NCI-H2196 (cell line): ENCODE measurements around the gene SLC4A3.
A peak's percentile ranks its signal among the peaks of the same experiment; 100 is the strongest.

ENCODE experiments used
- DNase-seq: peaks from one replicate; lab custom pipeline; 2025; ENCODE audit not compliant: unreplicated experiment; lab: John Stamatoyannopoulos, UW

The SLC4A3 gene

DNA sequence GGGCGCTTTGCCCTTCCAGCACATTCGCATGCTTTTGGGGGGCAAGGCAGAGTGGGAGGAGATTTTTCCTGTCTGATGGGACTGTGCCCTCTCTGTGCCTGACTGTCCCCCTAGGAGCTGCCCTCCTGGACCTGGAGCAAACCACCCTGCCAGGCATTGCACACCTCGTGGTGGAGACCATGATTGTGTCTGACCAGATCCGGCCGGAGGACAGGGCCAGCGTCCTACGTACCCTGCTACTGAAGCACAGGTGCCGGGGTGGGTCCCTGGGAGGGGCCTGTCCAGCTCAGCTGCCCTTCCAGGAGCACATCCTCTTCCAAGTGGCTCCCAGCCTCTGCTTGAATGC is 5.3 kb downstream of the SLC4A3 start:
- DNase-seq = no peak

DNA sequence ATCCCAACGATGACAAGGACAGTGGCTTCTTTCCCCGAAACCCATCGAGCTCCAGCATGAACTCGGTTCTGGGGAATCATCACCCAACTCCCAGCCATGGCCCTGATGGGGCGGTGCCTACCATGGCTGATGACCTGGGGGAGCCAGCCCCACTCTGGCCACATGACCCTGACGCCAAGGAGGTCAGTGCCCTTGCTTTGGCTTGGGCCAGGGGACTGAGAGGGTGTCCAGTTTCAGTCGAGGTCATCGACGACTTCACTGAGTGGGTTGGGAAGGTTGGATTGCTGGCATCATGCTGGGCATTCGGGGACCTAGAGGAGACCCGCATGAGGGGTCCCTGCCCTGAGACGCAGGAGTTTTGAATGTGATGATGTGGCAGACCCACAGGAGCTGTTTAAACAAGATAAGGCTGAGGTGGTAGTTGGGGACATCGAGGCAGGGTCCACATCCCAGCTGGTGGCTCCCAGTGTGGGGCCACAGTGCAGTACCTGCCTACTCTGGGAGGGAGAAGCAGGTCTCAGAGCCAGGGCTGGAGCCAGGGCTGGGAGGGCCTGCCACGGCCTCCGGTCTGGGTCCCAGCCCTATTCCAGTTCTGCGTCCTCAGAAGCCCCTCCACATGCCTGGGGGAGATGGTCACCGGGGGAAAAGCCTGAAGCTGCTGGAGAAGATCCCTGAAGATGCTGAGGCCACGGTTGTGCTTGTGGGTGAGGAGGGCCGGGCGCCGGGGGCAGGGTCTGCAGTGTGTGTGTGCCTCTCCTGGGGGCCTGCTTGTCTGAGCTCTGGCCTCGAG is 6.0 kb downstream of the SLC4A3 start:
- DNase-seq = no peak

DNA sequence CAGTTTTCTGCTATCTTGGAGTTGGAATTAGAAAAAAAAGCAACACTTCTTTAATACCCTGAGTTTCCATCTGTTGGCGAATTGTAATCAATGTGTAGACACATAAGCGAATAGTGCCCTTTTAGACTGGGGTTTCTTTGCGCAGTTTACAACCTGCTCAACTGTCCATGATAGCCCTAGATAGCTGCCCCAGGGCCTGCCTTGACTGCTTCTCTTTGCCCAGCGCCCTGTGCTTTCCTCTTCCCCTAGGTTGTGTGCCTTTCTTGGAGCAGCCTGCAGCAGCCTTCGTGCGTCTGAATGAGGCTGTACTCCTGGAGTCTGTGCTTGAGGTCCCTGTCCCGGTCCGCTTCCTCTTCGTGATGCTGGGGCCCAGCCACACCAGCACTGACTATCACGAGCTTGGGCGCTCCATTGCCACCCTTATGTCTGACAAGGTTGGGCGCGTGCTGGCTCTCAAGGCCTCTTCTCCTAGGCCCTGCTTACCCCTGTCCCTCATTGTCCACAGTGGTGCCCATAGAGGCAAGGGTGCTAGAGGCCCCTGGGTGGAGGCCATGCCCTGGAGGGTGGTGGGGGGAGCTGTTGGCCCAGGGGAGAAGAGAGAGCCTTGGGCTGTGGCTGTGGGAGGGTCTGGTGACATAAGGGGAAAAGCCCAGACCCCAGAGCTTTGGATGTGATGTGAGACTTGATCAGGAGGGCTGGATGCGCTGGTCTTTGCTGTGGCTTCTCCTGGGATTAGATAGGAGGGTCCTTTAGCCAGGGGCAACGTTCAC is 6.9 kb downstream of the SLC4A3 start:
- no peak for DNase-seq

DNA sequence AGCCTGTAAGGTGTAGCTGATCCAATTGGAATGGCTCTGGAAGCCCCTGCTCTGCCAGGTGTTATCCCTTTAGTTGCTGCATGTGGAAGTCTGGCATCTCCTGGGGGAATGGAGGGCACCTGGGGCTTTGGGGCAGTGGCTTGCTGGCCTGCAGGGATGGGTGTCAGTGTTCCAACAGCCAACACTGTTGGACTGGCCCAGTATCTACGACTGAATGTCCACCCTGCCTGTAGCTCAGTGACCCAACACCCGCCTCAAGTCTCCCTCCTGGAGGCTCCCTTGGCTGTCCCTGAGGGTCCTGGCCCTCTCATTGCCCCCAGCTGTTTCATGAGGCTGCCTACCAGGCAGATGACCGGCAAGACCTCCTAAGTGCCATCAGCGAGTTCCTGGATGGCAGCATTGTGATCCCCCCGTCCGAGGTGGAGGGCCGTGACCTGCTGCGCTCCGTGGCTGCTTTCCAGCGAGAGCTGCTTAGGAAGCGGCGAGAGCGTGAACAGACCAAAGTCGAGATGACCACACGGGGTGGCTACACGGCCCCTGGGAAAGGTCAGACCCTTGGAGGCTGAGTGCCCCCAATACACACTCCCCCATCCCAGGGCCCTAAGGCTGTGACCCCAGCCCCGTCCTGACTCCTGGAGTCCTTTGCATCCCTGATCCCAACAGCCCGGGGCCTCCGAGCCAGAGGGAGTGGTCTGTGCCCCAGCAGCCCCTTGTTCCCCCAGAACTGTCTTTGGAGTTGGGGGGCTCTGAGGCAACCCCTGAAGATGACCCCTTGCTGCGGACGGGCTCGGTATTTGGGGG is 7.7 kb downstream of the SLC4A3 start:
- DNase-seq = no peak

DNA sequence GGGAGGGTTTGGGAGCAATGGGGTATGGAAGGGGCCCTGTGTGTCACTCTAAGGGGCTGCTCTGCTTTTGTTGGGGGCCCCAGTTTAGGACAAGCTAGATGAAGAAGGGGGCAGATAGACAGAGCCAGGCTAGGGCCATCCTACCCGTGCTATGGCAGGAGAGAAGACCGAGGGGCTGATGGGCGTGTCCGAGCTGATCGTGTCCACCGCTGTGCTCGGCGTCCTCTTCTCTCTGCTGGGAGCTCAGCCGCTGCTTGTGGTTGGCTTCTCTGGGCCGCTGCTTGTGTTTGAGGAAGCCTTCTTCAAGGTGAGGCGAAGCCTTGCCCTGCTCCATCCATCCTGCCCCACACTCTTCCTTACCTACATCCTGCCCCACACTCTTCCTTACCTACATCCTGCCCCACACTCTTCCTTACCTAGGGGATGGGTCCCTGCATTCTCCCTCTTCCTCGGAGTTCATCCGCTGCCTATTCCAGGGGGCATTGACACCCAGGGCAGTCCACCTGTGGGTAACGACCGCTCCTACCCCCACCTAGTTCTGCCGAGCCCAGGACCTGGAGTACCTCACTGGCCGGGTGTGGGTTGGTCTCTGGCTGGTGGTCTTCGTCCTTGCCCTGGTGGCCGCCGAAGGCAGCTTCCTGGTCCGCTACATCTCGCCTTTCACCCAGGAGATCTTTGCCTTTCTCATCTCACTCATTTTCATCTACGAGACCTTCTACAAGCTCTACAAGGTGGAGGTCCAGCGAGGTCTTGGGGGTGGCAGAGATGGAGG is 8.9 kb downstream of the SLC4A3 start:
- DNase-seq = no peak

DNA sequence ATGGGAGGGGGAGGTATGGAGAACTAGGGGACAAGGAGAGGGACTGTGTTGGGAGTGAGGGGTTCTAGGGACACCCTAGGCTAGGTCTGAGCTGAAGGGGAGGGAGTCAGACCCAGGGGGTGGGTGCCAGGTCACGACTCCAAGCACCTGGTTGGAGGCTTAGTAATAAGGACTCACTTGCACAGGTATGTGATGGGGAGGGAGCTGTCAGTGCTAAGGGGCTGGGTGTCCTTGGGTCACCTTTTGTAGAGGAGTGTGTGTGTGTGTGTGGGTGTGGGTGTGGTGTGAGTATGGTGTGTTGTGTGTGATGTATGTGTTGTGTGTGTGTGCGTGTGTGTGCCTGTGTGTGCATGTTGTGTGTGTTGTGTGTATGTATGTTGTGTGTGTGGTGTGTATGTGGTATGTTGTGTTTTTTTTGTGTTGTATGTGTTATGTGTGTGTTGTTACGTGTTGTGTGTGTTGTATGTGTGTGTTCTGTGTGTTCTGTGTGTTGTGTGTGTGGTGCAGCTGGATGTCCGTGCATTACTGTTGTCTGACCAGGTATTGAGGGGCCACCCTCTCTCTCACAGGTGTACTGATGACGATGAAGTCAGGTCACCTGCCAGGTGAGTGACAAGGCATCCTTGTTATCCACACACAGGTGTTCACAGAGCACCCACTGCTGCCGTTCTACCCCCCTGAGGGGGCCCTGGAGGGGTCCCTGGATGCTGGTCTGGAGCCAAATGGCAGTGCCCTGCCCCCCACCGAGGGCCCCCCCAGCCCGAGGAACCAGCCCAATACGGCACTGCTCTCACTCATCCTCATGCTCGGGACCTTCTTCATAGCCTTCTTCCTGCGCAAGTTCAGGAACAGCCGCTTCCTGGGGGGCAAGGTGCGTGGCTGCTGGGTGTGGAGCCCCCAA is 9.8 kb downstream of the SLC4A3 start:
- no peak for DNase-seq

DNA sequence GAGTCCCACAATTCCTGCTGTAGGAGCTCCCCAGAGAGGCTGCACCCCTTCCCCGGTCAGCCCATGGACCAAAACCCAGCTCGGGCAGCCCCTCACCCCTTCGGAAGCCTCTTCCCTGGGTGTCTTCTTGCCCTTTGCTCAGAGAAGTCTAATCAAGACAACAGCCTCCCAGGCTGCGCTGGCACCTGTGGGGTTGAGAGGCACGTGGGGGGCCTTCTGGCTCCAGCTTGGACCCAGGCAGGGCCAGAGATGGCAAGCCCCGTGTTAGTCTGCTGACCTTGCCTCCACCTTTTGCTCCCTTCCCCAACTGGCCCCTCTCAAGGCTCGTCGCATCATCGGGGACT is 10.4 kb downstream of the SLC4A3 start:
- DNase-seq = no peak

DNA sequence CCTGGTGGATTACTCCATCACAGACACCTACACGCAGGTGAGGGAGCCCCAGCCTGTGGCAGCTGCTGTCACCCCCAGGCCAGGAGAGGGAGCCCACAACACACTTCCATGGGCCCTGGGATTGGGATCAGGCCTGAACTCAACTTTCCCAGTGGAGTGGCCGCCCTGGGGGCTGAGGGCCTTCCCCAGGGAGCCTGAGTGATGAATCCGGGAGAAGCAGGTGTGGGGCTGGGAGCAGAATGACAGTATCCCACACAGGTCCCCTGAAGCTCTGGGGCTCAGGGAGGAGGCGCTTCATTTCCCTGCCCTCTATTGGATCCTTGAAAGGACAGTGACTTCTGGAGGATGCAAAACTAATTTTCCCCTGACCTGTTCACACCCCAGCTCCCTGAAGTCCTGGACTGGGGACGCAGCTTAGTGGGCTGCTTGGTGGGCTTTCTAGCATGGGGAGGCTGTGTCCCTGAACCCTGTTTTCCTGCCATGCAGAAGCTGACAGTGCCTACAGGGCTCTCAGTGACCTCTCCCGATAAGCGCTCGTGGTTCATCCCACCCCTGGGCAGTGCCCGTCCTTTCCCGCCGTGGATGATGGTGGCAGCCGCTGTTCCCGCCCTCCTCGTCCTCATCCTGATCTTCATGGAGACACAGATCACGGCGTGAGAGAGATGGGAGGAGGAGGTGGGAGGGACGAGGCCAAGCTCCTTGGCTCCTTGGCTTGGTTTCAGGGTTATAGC is 11.0 kb downstream of the SLC4A3 start:
- DNase-seq = no peak

DNA sequence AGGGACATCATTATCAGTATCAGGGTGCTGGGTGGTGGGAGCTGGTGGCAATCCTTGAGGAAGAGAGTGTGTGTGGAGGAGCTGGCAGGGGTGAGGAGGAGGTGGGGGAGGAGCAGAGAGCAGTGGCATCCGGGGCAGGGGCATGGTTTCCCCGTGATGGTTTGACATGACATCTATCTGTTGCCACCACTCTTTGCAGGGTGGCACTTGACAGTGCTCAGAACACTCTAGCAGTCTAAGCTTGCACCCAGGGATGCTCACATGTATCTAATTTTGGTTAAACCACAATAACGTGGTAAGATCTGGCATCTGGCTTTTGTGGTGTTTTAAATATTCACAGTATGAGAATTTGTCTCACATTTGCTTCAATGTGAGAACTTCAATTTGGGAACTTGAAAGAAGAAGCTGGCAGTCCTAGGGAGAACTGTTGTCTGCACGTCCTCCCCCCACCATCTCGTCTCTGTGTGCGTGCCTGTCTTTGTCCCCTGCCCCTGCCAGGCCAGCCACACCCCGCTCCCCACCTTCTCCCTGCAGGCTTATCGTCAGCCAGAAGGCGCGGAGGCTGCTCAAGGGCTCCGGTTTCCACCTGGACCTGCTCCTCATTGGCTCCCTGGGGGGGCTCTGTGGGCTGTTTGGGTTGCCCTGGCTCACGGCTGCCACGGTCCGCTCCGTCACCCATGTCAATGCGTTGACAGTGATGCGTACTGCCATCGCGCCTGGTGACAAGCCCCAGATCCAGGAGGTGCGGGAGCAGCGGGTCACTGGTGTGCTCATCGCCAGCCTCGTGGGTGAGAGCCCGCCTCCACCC is 11.7 kb downstream of the SLC4A3 start:
- no peak for DNase-seq

DNA sequence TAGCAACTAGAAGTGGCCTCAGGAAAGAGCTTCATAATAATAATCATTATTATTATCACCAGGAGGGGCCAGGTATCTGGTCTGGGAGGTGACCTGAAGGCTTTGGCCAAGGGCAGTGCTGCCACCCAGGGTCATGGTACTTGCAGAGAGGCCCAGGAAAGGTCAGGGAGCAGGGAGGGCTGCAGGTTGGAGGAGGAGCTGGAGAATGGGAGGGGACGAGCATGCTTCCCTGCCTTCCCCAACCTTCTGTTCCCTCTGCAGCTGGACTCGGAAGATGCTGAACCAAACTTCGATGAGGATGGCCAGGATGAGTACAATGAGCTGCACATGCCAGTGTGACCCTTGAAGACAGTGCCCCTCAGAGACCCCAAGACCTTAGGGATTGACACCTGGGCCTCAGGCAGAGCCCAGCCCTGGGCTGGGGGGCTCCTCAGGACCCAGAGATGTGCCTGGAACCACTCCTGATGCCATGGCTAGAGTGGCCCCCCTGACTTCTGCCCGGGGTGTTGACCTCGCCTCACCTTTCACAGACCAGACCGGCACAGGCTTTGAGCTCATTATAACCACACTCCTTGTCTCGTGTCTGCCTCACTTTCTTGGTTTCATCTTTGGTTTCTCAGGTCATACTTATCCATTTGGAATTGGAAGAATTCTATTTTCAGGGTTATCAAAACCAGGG is 14.1 kb downstream of the SLC4A3 start:
- DNase-seq = no peak

DNA sequence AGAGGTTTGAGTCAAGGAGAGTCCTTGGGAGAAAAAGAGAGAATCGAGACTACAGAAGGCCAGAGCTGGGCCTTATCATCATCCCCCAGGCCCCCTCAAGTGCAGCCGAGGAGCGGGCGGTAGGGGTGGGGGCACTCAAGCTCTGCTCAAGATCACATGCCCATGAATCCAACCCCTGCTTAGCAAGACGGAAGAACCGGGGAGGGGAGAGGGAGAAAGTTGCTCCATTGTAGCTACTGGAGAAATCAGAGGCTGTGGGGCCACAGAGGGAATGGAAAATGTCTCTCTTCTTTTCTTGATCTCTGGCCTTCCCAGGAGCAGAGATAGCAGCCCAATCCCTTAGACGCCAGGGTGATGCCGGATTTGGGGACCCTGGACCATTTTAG is 14.6 kb downstream of the SLC4A3 start:
- DNase-seq = no peak

DNA sequence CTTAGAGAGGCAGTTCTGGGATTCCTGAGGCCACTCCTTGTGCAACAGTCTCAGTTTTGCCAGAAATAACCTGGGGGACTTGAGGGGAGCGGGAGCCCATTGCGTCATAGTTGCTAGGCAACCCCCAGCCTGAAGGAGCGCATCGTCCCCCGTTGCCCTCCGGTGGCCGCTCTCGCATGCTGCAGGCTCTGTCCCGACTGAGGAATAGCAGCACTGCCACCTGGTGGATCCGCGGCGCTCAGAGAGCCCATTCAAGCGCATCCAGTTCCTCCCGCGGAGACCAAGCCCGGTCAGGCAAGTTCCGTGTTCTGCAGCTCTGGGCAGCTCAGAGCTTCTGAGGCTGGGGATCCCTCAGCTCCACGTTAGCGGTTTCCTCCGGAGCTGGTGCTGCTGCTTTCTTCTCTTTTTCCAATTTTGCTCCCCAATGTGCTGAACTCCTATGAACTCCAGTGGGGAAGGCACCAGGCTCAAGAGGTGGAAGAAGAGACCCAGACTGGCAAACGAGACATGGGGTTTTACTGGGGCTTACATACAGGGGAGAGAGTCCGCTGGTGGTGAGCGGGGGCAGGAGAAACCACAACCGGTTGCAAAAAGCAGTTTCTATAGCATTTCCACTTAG is 15.1 kb downstream of the SLC4A3 start:
- DNase-seq = peak; percentile 96

DNA sequence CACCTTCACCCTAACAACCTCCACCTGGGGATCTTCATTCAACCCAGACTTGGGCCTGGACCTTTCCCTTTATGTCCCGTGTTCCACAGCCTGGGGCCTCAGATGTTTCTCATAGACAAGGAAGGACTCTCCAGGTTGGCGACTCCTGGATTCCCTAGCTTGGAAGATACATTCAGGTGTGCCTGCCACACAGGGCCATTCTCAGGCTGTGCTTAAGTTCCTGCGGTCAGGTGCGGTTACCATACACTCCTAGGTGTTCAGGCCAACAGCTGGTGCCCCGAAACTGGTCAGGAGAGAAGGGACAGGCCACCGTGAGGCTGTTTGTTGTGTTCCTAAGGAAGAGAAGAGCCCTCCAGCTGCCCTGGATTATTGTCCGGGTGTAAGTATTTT is 15.6 kb downstream of the SLC4A3 start:
- no peak for DNase-seq

DNA sequence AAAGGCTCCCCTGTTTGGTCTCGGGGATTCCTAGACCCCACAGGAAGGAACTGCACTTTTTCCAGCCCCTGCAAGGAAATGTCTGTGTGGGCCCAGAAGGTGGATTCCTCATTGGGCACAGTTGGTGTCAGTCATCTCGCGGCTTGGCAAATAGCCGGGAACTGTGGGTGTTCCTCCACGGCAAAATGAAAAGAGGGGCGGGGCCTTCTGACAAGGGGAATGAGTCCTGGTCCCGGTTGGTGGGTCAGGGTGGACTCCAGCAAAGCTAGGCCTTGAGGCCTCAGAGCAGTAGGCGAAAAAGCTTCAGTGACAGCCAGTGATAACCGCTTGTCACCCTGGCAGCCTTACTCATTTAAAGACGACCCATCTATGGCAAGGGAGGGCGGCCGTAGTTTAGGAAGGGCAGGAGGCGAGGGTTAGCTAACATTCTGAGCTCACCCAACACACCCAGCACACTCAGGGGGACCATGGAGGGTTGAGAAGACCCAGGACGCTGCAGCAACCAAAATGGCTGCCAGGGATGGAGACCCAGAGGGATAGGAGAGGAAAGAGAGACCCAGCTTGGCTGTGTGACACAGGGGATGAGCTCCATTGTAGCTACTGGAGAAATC is 16.5 kb downstream of the SLC4A3 start:
- DNase-seq = no peak

DNA sequence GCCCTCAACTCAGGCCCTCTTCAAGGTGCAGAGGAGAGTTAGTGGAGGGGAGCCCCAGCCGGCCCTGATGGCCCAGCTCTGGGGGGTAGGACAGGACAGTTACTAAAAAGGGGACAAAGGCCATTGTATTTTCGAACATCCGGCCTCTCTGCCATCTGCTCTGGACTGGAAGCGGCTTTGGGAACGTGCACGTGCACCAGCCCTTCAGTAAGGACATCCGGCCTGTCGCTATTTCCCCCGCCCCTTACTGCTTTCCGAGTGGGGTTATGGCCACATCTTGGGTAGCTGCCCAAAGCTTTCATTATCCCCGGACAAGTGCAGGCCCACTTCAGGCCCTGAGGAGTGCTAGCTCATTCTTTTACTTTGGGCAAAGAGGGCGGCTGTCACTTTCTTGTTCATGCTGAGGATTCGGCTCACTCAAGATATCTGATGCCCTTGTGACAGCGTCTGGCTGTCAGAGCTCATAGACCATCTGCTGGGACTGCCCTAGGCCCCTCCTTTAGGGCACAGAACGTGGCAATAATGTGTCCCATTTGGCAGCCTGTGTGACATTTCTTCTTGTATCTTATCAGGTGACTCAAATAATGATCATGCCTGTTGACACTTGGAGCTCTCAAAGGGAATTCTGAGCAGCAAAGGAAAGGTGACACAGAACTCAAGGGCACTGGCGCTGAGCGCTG is 17.5 kb downstream of the SLC4A3 start:
- DNase-seq = no peak

DNA sequence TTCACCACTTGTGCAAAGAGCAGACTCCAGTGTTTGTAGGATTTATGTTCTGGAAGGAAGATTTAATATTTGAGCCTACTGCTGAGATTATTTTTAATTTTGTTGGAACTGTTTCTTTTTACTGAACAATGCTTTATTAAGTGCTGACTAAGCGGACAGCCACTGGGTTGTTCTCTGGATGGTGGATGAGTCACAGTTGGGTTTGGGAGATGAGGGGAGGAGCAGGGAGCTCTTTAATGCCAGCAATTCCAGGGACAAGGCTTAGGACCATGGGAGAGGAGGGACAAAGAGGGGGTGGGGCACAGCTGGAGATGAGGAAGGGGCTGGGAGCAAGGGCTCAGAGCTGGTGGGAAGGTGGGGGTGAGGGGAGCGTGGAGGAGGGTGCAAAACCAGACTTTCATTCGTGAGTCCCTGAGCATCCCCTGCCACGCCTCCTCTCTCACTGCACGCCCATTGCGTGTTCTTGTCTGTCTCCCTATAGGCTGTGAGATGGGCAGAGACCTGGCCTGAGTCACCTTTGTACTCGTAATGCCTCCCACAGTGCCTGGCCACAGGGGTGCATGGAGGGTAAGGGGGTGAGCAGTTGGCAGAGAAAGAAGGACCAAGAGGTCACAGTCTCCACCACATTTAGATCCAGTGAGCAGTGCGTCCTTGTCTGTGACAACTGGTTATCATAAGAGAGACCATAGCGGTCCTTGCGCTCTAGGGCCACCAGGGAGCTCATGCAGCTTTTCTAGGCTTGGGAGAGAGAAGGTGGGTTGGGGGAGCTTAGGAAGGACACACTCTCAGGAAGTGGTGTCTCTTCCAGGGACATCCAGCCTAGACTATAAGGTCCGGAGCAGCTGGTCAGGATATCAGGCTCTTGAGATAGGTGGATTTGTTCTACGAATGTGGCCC is 18.4 kb downstream of the SLC4A3 start:
- no peak for DNase-seq
